Measurements from ENCODE around the gene HTR6.

DNA sequence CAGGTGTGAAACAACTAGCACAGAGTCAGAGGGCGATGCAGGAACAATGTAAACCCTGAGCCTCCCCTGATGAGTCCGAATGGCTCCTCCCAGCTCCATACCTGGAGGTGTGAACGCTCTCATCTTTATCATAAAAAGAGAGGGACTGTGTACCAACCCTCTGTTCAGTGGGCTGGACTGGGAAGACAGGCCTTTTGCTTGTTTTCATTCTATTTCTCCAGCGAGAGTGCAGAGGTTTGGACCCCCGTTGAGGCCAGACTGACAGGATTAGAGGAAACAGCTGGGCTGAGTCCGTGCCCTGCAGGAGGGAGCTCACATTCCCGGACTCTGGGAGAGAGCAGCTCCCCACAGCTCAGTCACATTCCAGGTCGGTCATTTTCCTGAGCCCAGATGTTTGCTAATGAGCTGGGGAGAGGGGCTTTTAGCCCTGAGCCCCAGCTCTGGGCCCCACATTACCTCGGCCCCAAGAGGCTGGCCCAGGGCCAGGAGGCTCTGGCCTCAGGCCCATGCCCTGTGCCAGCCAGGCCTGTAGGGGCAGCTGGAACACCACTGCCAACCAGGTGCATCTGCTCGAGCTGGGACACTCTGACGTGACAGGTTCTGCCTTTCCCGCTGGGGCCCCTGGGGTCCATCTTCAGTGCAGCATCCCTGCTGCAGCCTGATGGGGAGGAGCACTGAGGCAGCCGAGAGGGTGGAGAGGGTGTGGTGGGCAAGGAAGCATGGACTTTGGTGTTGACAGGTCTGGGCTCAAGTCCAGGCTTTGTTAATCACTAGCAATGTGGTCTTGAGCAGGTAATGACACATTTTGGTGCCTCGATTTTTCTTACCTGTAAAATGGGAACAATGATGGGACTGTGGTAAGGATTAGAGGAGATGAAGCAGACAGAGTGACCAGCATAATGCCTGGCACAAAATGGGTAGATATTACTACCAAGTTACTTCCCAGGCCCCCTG, 24.0 kb upstream of the HTR6 start:
- TF ChIP-seq EZH2 (IDR thresholded peaks at IDR 0.05; ENCODE audit: low read length, unreplicated experiment) (no peak), EZH2phosphoT487 (IDR thresholded peaks at IDR 0.05; ENCODE audit: borderline replicate concordance, low read length) (no peak)
- TF ChIP-seq, protein P1, sequence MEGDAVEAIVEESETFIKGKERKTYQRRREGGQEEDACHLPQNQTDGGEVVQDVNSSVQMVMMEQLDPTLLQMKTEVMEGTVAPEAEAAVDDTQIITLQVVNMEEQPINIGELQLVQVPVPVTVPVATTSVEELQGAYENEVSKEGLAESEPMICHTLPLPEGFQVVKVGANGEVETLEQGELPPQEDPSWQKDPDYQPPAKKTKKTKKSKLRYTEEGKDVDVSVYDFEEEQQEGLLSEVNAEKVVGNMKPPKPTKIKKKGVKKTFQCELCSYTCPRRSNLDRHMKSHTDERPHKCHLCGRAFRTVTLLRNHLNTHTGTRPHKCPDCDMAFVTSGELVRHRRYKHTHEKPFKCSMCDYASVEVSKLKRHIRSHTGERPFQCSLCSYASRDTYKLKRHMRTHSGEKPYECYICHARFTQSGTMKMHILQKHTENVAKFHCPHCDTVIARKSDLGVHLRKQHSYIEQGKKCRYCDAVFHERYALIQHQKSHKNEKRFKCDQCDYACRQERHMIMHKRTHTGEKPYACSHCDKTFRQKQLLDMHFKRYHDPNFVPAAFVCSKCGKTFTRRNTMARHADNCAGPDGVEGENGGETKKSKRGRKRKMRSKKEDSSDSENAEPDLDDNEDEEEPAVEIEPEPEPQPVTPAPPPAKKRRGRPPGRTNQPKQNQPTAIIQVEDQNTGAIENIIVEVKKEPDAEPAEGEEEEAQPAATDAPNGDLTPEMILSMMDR (conservative IDR thresholded peaks at IDR 0.05; ENCODE audit: low read depth, low read length): no peak
